Measurements from ENCODE around the gene FTH1.
"Not testable (repeated sequence)": the region's sequence is repeated elsewhere in the genome, so short reads cannot be mapped to it uniquely, and the experiment has no call there.

FTH1 gene

DNA sequence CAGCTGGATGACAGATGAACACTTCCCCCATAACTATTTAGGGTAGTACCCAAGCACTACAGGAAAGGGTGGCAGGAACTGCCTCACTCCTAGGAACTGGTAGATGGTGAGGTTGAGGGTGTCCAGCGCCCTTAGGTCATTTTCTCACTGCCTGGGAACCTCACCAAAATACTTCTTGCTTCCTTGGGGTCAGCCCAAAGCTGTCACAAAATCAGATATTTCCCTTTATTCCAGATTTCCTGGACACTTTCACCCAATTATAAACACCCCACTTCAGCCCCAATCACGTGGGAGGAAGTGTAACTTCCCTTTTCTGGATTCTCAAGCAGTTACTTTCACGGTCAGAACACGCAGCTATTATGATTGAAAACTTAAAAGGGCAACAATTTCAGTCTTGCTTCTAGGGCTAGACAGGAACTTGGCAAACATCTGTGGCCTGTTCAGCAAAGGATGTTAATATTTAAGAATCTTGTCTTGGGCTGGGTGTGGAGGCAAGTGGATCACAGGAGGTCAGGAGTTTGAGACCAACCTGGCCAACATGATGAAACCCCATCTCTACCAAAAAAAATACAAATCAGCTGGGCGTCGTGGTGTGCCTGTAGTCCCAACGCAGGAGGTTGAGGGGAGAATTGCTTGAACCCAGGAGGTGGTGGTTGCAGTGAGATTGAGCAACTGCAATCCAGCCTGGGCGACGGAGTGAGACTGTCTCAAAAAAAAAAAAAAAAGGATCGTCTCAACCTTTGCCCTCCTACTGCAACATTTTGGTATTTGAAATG lies 4.0 kb downstream of the FTH1 start:
- DNase-seq = no peak

DNA sequence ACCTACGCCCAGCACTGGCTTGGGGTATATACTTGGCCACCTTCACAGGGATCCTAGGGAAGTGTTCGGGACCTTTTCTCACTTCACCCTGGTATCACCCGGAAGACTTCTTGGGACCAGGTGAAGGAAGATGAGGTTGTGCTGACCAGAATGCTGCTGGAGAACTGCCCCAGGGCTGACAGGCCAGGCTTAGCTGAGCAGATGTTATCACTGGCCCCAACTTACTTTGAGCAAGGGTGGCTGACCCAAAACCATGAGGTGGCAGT lies 4.5 kb downstream of the FTH1 start:
- DNase-seq = no peak

DNA sequence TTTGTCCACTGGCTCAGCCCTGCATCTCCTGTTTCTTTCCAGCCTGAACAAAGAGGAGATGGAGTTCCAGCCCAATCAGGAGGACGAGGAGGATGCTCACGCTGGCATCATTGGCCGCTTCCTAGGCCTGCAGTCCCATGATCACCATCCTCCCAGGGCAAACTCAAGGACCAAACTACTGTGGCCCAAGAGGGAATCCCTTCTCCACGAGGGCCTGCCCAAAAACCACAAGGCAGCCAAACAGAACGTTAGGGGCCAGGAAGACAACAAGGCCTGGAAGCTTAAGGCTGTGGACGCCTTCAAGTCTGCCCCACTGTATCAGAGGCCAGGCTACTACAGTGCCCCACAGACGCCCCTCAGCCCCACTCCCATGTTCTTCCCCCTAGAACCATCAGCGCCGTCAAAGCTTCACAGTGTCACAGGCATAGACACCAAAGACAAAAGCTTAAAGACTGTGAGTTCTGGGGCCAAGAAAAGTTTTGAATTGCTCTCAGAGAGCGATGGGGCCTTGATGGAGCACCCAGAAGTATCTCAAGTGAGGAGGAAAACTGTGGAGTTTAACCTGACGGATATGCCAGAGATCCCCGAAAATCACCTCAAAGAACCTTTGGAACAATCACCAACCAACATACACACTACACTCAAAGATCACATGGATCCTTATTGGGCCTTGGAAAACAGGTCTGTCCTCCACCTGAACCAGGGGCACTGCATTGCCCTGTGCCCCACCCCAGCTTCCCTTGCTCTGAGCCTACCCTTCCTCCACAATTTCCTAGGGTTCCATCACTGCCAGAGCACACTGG lies 5.0 kb downstream of the FTH1 start:
- no peak for DNase-seq

DNA sequence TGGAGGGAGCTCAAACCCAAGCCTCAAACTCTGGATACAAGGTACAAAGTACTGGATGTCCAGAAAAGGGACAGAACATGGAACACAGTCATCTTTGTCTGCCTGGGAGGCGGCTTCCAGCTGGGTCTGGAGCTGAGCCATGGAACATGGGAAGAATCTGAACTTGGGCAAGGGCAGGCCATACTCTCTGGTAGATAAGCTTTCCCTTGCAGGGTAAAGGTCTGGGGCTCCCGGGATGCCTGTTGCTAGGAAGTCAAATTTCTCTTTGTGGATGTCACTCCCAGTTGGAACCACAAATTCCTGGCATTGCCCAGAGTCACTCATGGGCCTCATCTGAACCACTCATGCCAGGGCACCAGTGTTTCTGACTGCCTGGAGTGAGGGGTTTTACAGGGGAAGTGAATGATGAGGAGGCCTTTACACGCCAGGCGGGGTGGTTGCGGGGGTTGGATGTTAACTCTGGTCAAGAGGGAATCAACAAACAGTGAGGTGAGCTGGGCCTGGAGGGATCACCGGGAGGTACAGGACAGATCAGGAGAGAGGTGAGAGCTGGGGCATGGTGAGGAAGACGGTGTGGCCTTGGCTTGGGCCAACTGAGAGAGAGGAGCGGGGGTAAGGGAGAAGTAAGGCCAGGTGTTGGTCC lies 5.7 kb downstream of the FTH1 start:
- DNase-seq = no peak

DNA sequence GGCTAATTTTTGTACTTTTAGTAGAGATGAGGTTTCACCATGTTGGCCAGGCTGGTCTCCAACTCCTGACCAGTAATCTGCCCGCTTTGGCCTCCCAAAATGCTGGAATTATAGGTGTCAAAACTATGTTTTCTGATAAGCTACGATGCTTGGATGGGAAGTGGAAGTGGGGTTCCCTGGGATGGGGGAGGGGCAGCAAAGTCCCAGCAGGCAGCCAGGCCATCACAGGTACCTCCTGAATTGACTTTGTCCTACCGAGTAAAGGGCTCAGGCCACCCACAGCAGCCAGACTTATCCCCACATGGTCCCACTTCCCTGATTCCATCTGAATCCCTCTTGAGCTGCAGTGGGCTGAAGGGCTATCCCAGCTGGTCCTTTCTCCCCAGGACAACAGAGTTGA lies 6.9 kb downstream of the FTH1 start:
- DNase-seq = no peak

DNA sequence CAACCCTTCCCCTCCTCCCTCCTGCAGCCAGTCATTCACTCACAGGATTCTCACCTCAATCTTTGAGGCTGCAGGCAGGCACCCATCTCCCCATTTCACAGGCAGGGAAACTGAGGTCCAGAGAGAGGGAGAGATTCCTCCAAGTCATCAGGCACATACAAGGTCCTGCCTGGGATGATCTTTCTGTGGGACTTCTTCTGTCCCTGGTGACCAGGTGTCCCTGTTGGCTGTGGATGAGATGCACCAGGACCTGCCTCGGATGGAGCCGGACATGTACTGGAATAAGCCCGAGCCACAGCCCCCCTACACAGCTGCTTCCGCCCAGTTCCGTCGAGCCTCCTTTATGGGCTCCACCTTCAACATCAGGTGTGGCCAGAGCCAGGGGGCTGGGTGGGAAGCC lies 7.8 kb downstream of the FTH1 start:
- DNase-seq = no peak

DNA sequence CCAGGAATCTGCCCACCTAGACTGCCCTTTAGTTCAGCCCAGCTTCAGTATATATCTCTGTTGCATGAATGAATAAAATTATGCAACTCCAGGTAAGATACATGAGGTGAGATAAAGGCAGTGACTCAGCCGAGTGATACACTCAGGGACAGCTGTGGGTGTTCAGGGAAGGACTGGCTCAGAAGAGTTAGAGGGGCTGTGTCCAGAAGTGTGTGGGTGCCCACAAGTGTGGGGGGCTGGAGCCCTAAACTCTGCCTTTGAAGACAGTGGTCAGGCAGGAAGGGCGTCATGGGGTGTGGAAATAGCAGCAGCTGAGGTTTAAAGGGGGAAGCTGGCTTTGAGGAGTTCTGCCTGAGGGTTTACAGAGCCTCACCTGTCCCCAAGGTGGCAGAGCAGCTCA lies 8.3 kb downstream of the FTH1 start:
- DNase-seq = no peak

DNA sequence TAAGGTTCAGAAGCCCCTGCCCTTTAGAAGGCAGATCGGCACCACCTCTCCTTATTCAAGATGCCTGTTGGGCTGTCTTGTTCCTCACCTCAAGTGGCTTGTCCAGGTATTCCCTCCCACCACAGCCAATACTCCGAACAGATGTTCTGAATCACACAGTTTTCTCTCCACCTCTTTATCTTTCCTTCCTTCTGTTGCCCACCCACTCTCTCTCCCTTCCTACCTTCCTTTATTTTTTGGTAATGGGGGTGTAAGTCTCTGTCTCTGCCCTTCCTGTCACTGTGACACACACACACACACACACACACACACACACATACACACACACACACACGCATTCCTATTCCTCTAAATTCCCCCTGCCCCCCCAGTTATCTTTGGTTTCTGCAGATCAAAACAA lies 8.8 kb downstream of the FTH1 start:
- no peak for DNase-seq

DNA sequence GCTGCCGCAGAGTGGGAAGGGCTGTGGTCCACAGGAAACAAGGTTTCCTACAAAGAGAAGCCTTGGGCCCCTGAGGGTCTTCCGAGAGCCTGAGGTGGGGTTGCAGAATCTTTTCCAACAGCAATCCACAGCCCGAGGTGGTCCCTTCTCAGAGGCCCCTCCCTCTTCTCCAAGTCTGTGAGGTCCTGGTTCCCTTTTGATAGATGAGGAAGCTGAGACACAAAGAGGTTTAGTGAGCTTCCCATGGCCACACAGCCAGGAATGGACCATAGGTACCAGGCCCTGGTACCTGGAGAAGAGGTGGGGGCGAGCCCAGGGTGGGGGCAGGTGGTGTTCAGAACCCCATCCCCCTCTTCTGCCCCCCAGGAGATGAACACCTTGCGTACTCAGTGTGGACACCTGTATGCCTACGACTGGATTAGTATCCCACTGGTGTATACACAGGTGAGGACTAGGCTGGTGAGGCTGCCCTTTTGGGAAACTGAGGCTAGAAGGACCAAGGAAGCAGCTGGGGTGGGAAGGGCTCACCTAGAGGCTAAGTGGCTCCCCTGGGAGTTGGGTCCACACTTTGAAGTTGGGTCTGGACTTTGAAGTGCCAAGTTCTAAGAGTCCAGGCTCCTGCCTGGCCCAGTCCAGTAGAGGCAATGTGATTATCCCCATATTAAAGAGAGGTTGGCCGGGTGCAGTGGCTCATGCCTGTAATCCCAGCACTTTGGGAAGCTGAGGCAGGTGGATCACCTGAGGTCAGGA lies 10.2 kb downstream of the FTH1 start:
- DNase-seq = no peak

DNA sequence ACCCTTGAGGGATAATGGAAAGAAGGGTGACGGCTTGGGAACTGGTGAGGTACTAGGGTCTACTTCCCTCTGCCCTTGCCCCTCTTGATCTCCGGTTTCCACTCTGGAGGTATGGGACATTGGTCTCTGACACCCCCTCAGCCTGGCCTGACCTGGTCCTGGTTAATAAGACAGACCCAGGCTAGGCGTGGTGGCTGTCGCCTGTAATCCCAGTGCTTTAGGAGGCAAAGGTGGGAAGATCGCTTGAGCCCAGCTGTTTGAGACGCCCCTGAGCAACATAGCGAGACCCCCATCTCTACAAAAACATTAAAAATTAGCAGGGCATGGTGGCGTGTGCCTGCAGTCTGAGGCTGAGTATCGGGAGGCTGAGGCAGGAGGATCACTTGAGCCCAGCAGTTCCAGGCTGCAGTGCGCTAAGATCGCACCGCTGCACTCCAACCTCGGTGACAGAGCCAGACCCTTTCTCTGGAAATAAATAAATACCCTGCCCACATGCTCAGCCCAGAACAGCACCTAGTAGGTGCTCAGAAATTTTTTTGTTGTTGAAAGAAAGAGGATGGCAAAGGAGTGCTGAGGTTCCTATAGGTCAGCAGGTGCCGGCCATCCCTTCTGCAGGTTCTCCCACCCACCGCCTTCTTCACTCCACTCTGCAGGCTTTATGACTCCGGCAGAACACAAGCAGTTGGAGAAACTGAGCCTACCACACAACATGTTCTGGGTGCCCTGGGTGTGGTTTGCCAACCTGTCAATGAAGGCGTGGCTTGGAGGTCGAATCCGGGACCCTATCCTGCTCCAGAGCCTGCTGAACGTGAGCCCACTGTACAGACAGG lies 11.0 kb downstream of the FTH1 start:
- no peak for DNase-seq

DNA sequence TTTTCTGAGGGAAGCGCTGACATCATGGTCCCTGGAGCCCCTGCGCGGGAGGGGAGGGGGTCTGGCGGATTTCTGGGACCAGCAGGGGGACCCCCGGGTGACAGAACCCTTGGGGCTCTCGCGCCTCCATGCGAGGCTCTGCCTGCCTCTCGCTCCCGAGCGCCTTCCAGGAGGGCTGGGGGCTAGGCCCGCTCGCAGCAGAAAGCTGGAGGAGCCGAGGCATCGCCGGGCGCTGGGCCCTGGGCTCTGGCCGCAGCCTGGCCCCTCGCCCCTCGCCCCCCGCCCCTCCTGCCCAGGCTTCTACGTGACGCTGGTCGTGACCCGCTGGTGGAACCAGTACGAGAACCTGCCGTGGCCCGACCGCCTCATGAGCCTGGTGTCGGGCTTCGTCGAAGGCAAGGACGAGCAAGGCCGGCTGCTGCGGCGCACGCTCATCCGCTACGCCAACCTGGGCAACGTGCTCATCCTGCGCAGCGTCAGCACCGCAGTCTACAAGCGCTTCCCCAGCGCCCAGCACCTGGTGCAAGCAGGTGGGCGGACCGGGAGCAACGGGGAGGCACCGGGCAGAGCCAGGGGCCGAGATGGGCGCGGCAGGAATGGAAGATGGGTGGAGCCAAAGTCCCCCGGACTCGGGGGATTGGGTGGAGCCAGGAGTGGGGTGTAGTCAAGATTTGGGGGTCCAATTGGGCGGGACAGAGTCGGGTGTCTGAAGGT lies 11.9 kb downstream of the FTH1 start:
- no peak for DNase-seq

DNA sequence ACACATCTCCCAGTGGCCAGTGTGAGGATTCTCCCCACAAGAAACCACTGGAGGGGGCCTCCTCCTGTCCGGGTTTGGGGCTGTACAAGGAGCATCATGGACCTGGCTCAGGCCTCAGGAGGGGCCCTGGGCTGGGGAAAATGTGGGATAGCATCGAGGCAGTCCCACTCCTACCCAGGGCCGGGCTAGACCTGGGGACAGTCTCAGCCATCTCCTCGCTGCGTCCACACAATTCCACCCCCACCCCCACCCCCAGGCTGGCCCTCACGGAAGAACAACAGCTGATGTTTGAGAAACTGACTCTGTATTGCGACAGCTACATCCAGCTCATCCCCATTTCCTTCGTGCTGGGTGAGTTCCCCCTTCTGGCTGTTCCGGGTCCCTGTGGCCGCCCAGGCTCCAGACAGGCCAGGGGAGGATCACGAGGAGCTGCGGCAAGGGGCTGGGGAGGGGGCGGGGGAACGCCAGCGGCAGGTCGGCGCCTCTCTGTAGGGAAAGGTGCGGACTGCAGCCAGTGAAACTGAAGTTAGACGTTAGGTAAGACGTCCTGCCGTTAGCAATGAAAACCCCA lies 12.5 kb downstream of the FTH1 start:
- no peak for DNase-seq

DNA sequence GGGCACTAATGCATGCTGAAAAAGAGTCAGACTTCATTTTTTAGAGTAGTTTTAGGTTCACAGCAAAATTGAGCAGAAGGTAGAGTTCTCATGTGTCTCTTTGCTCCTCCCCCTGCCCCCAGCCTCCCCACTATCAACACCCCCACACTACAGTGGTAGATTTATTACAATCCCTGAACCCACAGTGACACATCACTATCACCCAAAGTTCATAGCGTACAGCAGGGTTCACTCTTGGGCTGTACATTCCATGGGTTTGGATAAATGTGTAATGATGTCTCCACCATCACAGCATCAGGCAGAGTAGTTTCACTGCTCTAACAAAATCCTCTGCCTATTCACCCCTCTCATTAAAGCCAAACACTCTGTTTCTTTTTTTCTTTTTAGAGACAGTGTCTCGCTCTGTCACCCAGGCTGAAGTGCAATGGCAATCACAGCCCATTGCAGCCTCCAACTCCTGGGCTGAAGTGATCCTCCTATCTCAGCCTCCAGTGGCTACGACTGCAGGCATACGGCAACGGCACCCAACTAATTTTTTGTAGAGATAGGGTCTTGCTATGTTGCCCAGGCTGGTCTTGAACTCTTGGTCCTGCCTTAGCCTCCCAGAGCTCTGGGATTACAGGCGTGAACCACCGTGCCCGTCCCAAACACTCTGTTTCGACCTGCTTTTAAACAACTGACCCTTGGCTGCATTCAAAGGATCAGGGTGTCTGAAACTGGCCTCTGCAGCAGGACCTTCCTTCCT lies 13.2 kb downstream of the FTH1 start:
- DNase-seq = no peak

DNA sequence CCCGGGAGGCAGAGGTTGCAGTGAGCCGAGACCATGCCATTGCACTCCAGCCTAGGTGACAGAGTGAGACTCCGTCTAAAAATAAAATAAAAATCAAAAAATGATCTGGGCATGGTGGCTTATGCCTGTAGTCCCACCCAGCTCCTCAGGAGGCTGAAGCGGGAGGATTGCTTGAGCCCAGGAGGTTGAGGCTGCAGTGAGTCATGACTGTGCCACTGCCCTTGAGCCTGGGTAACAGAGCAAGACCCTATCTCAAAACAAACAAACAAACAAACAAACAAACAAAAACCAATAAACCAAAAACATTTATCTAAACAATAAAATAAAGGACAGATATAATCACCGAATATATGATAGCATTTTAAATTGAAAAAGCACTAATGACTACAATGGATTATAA lies 13.8 kb downstream of the FTH1 start:
- not testable (repeated sequence) for DNase-seq

DNA sequence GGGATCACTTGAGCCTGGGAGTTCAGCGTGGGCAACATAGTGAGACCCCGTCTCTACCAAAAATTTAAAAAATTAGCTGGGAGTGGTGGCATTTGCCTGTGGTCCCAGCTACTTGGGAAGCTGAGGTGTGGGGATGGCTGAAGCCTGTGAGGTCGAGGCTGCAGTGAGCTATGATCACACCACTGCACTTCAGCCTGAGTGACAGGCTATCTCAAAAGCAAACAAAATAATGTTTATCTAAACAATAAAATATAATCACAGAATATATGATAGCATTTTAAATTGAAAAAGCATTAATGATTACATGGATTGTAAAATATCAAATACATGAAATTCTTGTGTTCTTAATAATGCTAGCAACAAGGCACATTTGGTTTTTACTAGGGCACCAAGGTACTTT lies 14.6 kb downstream of the FTH1 start:
- DNase-seq = no peak

DNA sequence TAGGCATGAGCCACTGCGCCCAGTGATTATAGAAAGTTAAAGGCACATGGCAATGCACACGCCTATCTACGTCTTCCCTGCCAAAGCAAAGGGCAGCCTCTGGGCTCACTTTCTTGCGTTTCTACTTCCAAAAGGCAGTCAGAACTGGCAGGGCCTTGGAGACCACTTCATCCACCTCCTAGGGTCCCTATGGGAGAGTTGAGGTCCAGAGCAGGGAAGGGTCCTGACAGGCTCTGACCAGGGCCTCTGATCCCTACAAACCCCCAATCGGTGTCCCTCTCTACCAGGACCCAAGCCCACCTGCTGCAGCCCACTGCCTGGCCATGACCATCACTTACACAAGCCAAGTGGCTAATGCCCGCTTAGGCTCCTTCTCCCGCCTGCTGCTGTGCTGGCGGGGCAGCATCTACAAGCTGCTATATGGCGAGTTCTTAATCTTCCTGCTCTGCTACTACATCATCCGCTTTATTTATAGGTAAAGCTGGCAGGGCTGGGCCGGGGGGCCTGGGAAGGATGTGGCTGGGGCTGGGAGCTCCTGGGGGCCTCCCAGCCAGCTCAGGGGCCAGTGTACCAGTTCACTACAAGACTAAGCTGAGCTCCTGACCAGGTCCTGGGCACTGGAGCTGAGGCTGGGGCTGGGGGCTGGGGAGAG lies 15.8 kb downstream of the FTH1 start:
- no peak for DNase-seq

DNA sequence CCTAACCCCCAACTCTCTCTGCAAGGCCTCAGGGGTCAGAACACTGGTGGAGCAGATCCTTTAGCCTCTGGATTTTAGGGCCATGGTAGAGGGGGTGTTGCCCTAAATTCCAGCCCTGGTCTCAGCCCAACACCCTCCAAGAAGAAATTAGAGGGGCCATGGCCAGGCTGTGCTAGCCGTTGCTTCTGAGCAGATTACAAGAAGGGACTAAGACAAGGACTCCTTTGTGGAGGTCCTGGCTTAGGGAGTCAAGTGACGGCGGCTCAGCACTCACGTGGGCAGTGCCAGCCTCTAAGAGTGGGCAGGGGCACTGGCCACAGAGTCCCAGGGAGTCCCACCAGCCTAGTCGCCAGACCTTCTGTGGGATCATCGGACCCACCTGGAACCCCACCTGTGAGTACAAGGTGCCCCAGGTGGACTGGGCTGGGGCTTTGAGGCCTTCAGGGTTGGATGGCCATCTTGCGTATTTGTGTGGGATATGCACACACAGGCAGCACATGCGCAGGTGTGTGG lies 17.3 kb downstream of the FTH1 start, which contains the start of gene BEST1:
Gene BEST1, plus strand, starts transcription at position 317 of the 513 bp plus-strand sequence. CDS start 1,456 bp downstream, outside the sequence.
- DNase-seq = no peak

DNA sequence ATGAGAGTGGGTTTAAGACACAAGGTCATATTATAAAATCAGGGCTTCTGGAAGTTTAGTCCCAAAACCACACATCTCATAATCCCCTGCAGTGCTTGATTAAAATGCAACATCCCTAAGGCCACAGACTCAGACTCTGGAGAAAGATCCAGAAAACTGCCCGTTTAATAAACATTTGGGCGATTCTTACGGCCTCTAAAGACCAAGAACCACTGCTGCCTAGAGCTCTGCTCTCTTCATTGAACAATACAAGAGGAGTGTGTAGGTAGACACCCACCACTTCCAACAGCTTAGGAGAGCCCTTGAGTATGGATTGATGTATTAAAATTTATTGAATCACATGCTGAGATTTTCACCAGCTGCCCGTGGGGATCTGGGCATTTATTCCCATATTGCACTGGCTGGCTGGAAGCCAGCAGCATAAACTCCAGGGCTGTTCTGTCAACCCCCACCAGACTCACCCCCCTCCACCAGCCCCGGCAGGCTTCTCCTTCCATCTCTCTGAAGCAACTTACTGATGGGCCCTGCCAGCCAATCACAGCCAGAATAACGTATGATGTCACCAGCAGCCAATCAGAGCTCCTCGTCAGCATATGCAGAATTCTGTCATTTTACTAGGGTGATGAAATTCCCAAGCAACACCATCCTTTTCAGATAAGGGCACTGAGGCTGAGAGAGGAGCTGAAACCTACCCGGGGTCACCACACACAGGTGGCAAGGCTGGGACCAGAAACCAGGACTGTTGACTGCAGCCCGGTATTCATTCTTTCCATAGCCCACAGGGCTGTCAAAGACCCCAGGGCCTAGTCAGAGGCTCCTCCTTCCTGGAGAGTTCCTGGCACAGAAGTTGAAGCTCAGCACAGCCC lies 18.0 kb downstream of the FTH1 start:
- DNase-seq = peak; percentile 86

DNA sequence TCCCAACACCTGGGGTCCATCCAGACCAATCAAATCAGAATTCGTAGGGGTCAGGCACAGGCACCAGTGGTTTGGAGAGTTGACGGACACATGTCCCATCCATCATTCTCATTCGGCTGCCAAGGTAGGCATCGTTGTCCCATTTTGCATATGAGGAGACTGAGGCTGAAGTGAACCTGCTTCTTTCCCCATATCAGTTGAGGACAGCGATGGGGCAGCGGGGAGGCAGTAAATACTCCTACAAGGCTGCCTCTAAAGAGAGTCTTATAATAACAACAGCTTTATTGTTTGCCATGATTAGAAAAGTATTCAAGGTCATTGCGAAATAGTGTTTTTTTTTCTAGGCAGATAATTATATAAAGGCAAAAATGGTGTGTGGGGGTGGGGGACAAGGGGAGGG lies 18.9 kb downstream of the FTH1 start:
- no peak for DNase-seq
